Body of pancreas (tissue), 4 donors: Measurements from ENCODE around the gene TAF1A. TPM values are rescaled to one million over a fixed set of nuclear protein-coding genes. Genes with fewer than 3 reads are reported as not detected.

Source experiments
- ATAC-seq: fragments of 150-250 bp; one replicate; pipeline ENCODE4 v1.9.1; 2016
- DNase-seq, 4 donors: peaks; one replicate each; pipeline ENCODE4 v3.0.0-alpha.2; 2019
- H3K27ac ChIP-seq, 4 donors: fragments of 200-600 bp; sonication (generic); 1 replicate in 3 of 4; 2 replicates in 1 of 4; pipeline versions ENCODE4 v1.5.1 to v1.6.1; 2016 to 2019; ENCODE audit warnings: mild to moderate bottlenecking in 1 of 4, mixed read lengths in 1 of 4, moderate library complexity in 1 of 4
- H3K27me3 ChIP-seq, 2 donors: fragments of 200-600 bp; sonication (generic); one replicate each; pipeline ENCODE4 v1.6.0; 2016; ENCODE audit warnings: mild to moderate bottlenecking in 1 of 2
- H3K36me3 ChIP-seq, 2 donors: fragments of 200-600 bp; sonication (generic); replicated peaks in 1 of 2; 2 replicates each; pipeline ENCODE4 v1.5.1; 2016; ENCODE audit warnings: low read depth in 2 of 2; ENCODE audit not compliant: insufficient read depth in 1 of 2
- H3K4me1 ChIP-seq: fragments of 200-600 bp; sonication (generic); one replicate; pipeline ENCODE4 v1.6.0; 2016
- H3K4me3 ChIP-seq, 2 donors: fragments of 200-600 bp; sonication (generic); 1 replicate in 1 of 2; 2 replicates in 1 of 2; pipeline ENCODE4 v1.5.1; 2016 to 2019
- H3K9me3 ChIP-seq, 3 donors: fragments of 200-600 bp; sonication (generic); 1 replicate in 2 of 3; 2 replicates in 1 of 3; pipeline ENCODE4 v1.5.1; 2016
- POLR2A ChIP-seq, 3 donors: fragments of 450-650 bp; IDR thresholded peaks; one replicate each; pipeline ENCODE4 v1.6.1; 2016; ENCODE audit warnings: antibody characterized with exemption in 3 of 3, mild to moderate bottlenecking in 2 of 3
- WGBS, 2 donors: methylation state at CpG; one replicate each; pipeline ENCODE4 v1.1.5; 2017; 5-methylcytosine and 5-hydroxymethylcytosine counted together
- intact Hi-C: fragments of 100-400 bp; cut with DNase I; formaldehyde crosslinking; loops from one replicate; pipeline ENCODE4 v1.15.1; 2023
- total RNA-seq, 2 donors: library from RNA; depleted of rRNA; stranded (reverse); fragments of >200 nt; gene quantifications; one replicate each; pipeline ENCODE4 v1.1.0, GENCODE V29; 2016
- TF ChIP-seq, protein P1 (sequence below), 7 experiments: fragments of 450-650 bp in 4 of 7; fragments of 200-600 bp in 3 of 7; sonication (generic) in 3 of 7; IDR thresholded peaks; one replicate each; pipeline ENCODE4 v1.5.1; 2016 to 2019; ENCODE audit warnings: antibody characterized with exemption in 7 of 7

Gene TAF1A
- total RNA-seq, 2 donors from 2014 or later, result 0.99 to 15.8 TPM

DNA sequence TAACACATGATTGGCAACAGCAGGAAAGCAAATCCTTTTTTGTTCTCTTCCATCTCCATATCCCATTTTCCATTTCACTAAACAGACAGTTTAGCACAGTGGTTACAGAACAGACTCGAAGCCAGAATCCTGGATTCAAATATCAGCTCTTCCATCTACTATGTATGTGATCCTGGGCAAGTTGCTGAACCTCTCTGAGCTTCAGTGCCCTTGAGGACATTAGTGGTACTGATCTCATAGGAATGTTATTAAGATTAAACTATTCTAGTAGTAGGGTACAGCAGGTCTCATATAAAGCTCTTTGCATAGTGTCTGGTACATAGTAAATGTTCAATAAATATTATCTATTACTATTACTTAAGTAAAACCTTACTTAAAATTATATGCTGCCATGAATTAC is 28.1 kb downstream of the TAF1A start:
- TF ChIP-seq, protein P1, sequence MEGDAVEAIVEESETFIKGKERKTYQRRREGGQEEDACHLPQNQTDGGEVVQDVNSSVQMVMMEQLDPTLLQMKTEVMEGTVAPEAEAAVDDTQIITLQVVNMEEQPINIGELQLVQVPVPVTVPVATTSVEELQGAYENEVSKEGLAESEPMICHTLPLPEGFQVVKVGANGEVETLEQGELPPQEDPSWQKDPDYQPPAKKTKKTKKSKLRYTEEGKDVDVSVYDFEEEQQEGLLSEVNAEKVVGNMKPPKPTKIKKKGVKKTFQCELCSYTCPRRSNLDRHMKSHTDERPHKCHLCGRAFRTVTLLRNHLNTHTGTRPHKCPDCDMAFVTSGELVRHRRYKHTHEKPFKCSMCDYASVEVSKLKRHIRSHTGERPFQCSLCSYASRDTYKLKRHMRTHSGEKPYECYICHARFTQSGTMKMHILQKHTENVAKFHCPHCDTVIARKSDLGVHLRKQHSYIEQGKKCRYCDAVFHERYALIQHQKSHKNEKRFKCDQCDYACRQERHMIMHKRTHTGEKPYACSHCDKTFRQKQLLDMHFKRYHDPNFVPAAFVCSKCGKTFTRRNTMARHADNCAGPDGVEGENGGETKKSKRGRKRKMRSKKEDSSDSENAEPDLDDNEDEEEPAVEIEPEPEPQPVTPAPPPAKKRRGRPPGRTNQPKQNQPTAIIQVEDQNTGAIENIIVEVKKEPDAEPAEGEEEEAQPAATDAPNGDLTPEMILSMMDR (IDR thresholded peaks at IDR 0.05), result no peak
- no peak for TF ChIP-seq POLR2A (IDR thresholded peaks at IDR 0.05)
- H3K36me3 ChIP-seq, result peaks cover 0 to 6% of the 10 kb centered on the region in 2 donors
- no peaks in the 10 kb centered on the region for H3K9me3 ChIP-seq
- DNase-seq (no peak), ATAC-seq (no peak)
- no peaks in the 10 kb centered on the region for H3K27me3 ChIP-seq
- no peaks in the 10 kb centered on the region for H3K4me1 ChIP-seq
- H3K4me3 ChIP-seq, result no peak overlapping the region
- intact Hi-C loops, result no loop called here
- no peak overlapping the region for H3K27ac ChIP-seq
- 90 to 100% methylated on average over 1 of the region's 1 CpG for WGBS, 2 donors

DNA sequence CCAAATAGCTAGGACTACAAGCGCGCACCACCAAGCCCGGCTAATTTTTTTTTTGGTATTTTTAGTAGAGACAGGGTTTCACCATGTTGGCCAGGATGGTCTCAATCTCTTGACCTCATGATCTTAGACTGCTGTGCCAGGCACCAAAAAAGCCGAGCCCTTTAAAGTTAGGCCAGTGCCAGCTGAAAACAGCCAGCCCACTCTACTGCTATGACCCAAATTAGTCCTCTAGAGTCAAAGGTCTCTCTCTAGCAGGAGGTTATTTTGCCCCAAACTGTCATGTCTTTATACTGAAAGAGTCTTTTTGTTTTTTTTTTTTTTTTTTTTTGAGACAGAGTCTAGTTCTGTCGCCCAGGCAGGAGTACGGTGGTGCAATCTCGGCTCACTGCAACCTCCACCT is 32.2 kb downstream of the TAF1A start:
- no peak for TF ChIP-seq POLR2A (IDR thresholded peaks at IDR 0.05)
- TF ChIP-seq, protein P1 (IDR thresholded peaks at IDR 0.05), result no peak
- no peak overlapping the region for H3K27ac ChIP-seq
- no peak overlapping the region for H3K4me3 ChIP-seq
- no peak for ATAC-seq
- no peak for DNase-seq
- H3K4me1 ChIP-seq, result peaks cover 8% of the 10 kb centered on the region
- WGBS, 2 donors, result 94 to 95% methylated on average over 7 of the region's 7 CpGs
- no peaks in the 10 kb centered on the region for H3K9me3 ChIP-seq
- no peaks in the 10 kb centered on the region for H3K27me3 ChIP-seq
- H3K36me3 ChIP-seq, result peaks cover 0 to 6% of the 10 kb centered on the region in 2 donors
- intact Hi-C loops, result no loop called here

DNA sequence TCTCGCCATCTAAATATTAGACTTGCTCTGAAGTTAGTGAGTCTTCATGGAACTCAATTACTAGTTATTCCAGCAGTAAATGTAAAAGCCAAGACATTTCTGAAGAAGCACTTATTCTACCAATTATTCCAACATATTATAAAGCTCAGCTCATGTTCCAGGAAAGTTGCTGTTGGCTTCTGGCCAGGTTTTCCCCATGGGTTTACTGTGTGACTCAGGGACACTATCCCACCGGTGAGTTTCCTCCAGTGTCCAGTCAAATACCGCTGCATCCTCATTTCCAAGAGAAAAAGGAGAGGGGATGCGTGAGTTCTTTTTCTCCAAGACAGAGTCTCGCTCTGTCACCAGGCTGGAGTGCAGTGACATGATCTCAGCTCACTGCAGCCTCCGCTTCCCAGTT is 32.6 kb downstream of the TAF1A start:
- H3K27me3 ChIP-seq, result no peaks in the 10 kb centered on the region
- peaks cover 0 to 6% of the 10 kb centered on the region in 2 donors for H3K36me3 ChIP-seq
- intact Hi-C loops, result no loop called here
- TF ChIP-seq POLR2A (IDR thresholded peaks at IDR 0.05), result no peak
- TF ChIP-seq, protein P1 (IDR thresholded peaks at IDR 0.05), result no peak
- H3K4me3 ChIP-seq, result no peak overlapping the region
- ATAC-seq (no peak), DNase-seq (no peak)
- WGBS, 2 donors, result 77 to 81% methylated on average over 6 of the region's 6 CpGs
- no peaks in the 10 kb centered on the region for H3K9me3 ChIP-seq
- peaks cover 8% of the 10 kb centered on the region for H3K4me1 ChIP-seq
- H3K27ac ChIP-seq, result no peak overlapping the region

DNA sequence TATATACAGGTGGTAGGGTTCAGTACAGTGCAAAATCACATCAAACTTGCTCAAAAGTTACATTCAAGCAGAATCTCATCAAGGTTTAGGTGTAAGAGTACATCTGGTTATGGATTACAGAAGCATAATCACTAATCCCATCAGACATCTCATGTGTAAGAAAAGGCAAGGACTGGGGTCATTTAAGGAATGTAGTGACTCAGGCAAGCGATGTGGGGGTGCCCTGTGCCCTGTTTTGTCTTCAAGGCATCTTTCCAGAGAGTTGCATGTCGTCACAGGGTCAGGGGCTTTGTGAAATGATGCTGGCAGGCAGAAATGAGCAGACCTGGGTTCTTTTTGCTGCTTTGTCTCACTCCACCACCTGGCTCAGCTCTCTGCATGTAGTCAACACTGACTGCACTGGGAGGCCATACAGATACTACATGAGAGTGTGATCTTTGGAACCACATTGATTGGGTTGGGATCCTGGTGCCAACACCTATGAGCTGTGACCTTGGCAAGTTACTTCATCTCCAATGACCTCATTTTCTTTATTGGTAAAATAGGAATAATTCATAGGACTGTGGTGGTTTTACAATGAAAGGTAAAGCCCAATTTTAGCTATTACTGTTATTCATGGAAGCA is 33.6 kb downstream of the TAF1A start:
- TF ChIP-seq, protein P1 (IDR thresholded peaks at IDR 0.05), result no peak
- no peak for TF ChIP-seq POLR2A (IDR thresholded peaks at IDR 0.05)
- Histone ChIP-seq H3K36me3 (peaks cover 0 to 6% of the 10 kb centered on the region in 2 donors), H3K27ac (no peak overlapping the region), H3K9me3 (no peaks in the 10 kb centered on the region), H3K4me3 (no peak overlapping the region), H3K4me1 (peaks cover 8% of the 10 kb centered on the region), H3K27me3 (no peaks in the 10 kb centered on the region)
- intact Hi-C loops, result no loop called here
- DNase-seq (peak; percentile 24 to 54 (median 38)), ATAC-seq (peak; percentile 87)
- 90 to 95% methylated on average over 2 of the region's 2 CpGs for WGBS, 2 donors

DNA sequence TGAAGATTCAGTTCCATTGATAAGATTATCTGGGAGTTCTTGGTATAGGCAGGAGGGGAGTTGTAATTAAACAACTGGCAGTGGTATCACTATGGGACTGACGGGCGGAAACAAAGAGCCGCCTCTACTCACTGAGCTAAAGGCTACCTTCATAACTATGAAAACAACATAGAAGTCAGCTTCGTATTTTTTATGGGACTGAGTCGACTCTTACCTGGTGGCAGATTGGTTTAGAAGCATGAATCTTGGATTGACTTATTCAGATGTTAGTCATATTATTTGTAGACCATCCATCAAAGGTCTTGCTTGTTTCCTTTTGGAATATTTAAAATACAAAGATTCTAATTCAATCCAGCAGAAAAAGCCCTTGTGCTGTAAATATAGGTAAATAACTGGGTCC is 35.6 kb downstream of the TAF1A start:
- 92 to 97% methylated on average over 5 of the region's 5 CpGs for WGBS, 2 donors
- Histone ChIP-seq H3K4me3 (no peak overlapping the region), H3K4me1 (peaks cover 8% of the 10 kb centered on the region), H3K27ac (no peak overlapping the region), H3K27me3 (no peaks in the 10 kb centered on the region), H3K36me3 (peaks cover 0 to 2% of the 10 kb centered on the region in 2 donors), H3K9me3 (no peaks in the 10 kb centered on the region)
- intact Hi-C loops, result no loop called here
- DNase-seq (no peak), ATAC-seq (no peak)
- TF ChIP-seq POLR2A (IDR thresholded peaks at IDR 0.05), result no peak
- TF ChIP-seq, protein P1 (IDR thresholded peaks at IDR 0.05), result no peak
